Measurements from ENCODE around the gene FBXO7. TPM values are rescaled to one million over a fixed set of nuclear protein-coding genes. Genes with fewer than 3 reads are reported as not detected.

The FBXO7 gene
- total and polyA plus RNA-seq, 9 of the 15 experiments (the other 6 are each of a cell fraction or from before 2014, with no cell fraction given) = 34.0 to 162 (median 85.2) TPM

- no peak for TF ChIP-seq MGA (IDR thresholded peaks at IDR 0.05)
- TF ChIP-seq KDM1A (IDR thresholded peaks at IDR 0.05) = no peak
- TF ChIP-seq ZNF212 (CRISPR knock-in tag; IDR thresholded peaks at IDR 0.05) = no peak
- TF ChIP-seq MYNN (IDR thresholded peaks at IDR 0.05) = no peak
- no peak for TF ChIP-seq MYNN (CRISPR knock-in tag; IDR thresholded peaks at IDR 0.05)
- TF ChIP-seq ILK (tag; IDR thresholded peaks at IDR 0.05; ENCODE audit: borderline replicate concordance, low read depth) = no peak
- TF ChIP-seq ZSCAN32 (CRISPR knock-in tag; IDR thresholded peaks at IDR 0.05) = no peak
- TF ChIP-seq ZBED1 (IDR thresholded peaks at IDR 0.05) = no peak
- TF ChIP-seq MXD1 (CRISPR knock-in tag; IDR thresholded peaks at IDR 0.05; ENCODE audit: borderline replicate concordance, poor library complexity, severe bottlenecking) = no peak
- no peak for TF ChIP-seq MYBL2 (IDR thresholded peaks at IDR 0.05; ENCODE audit: low read depth)
- TF ChIP-seq MYBL2 (CRISPR knock-in tag; IDR thresholded peaks at IDR 0.05; ENCODE audit: borderline replicate concordance) = no peak
- no peak for TF ChIP-seq CBX1 (IDR thresholded peaks at IDR 0.05; ENCODE audit: low read depth)
- TF ChIP-seq MECOM (CRISPR knock-in tag; IDR thresholded peaks at IDR 0.05) = no peak
- no peak for TF ChIP-seq IRF2 (CRISPR knock-in tag; IDR thresholded peaks at IDR 0.05)
- no peak for TF ChIP-seq NBN (IDR thresholded peaks at IDR 0.05; ENCODE audit: low read depth)
- no peak for TF ChIP-seq KLF1 (tag; IDR thresholded peaks at IDR 0.05)
- TF ChIP-seq MAX (CRISPR knock-in tag; IDR thresholded peaks at IDR 0.05) = no peak
- no peak for TF ChIP-seq MEIS2 (IDR thresholded peaks at IDR 0.05; ENCODE audit: partially characterized antibody)
These were observed 47.6 kb downstream of the FBXO7 start (continued) for GRCh38 chr22:32522237-32522636.
